Psoas muscle (tissue), 8 donors: ENCODE results near the gene ABR. TPM values are rescaled to one million over a fixed set of nuclear protein-coding genes. Genes with fewer than 3 reads are reported as not detected.
"Not testable (repeated sequence)": the region's sequence is repeated elsewhere in the genome, so short reads cannot be mapped to it uniquely, and the experiment has no call there.

Experiments
- ATAC-seq, 4 donors: fragments of 200-7000 bp; cut with Tn5 transposase; one replicate each; pipeline ENCODE4 v1.9.1; 2020; ENCODE audit warnings: moderate library complexity in 3 of 4, mild to moderate bottlenecking in 2 of 4
- DNase-seq, 2 donors: peaks; one replicate each; pipeline ENCODE4 v3.0.0-alpha.2; 2020
- H3K27ac ChIP-seq: fragments of 200-600 bp; one replicate; pipeline ENCODE4 v1.8.0; 2022
- H3K27me3 ChIP-seq, 3 donors: fragments of 200-600 bp in 1 of 3; one replicate each; pipeline versions ENCODE4 v1.6.1 to v1.8.0; 2013 to 2022; ENCODE audit warnings: low read length in 2 of 3, mild to moderate bottlenecking in 2 of 3, moderate library complexity in 1 of 3; ENCODE audit not compliant: insufficient read depth in 3 of 3
- H3K36me3 ChIP-seq, 2 donors: fragments of 200-600 bp in 1 of 2; one replicate each; pipeline versions ENCODE4 v1.6.1 to v1.8.0; 2013 to 2022; ENCODE audit warnings: low read depth in 1 of 2, mild to moderate bottlenecking in 1 of 2, moderate library complexity in 1 of 2; ENCODE audit not compliant: insufficient read depth in 1 of 2
- H3K4me1 ChIP-seq: fragments of 200-600 bp; one replicate; pipeline ENCODE4 v1.8.0; 2022
- H3K4me3 ChIP-seq: fragments of 200-600 bp; one replicate; pipeline ENCODE4 v1.8.0; 2022; ENCODE audit warnings: mild to moderate bottlenecking
- H3K9me3 ChIP-seq: fragments of 200-600 bp; one replicate; pipeline ENCODE4 v1.8.0; 2022
- WGBS, 3 donors: extraction: QIAGEN DNeasy Blood & Tissue Kit; methylation state at CpG; one replicate each; pipeline versions ENCODE4 v1.1.6 to v1.1.7; 2013; 5-methylcytosine and 5-hydroxymethylcytosine counted together
- intact Hi-C, 2 donors: fragments of 100-400 bp; cut with DNase I; formaldehyde crosslinking; loops; one replicate each; pipeline versions ENCODE4 v1.11.0 to v1.14.2; 2022
- polyA plus RNA-seq, 3 donors: library from polyadenylated mRNA; stranded (reverse); fragments of 200-250 nt; gene quantifications; one replicate each; pipeline ENCODE4 v1.2.3, GENCODE V29; 2013
- total RNA-seq, 4 donors: library from RNA; stranded (reverse); fragmentation: NEBNext Ultra II Directional in 2 of 4; extraction: Animal tissue kit (Norgen Biotek cat#: 25700) in 2 of 4; gene quantifications; one replicate each; pipeline versions ENCODE4 v1.2.1 to v1.2.4, GENCODE V29; 2021 to 2023
- TF ChIP-seq, protein P1 (sequence below): fragments of 200-600 bp; IDR thresholded peaks from one replicate; pipeline ENCODE4 v1.8.0; 2022; ENCODE audit warnings: antibody characterized with exemption
- donor health status: healthy with polysubstance abuse.
- donor health status: DM: no; HTN: no; CAD: no; lungs with moderate emphysema.
- donor health status: Bipolar disorder and iron deficiency.
- donor health status: healthy.
- donor health status: DM: yes; HTN: yes; CAD: no.
- donor health status: DM: no; HTN: no; CAD: no.
- donor health status: DM: no; HTN: no; CAD: no.
- donor health status: DM: yes; HTN: yes; CAD: no.

The ABR gene
- total and polyA plus RNA-seq, 7 donors: 5.8 to 25.4 (median 9.8) TPM

DNA sequence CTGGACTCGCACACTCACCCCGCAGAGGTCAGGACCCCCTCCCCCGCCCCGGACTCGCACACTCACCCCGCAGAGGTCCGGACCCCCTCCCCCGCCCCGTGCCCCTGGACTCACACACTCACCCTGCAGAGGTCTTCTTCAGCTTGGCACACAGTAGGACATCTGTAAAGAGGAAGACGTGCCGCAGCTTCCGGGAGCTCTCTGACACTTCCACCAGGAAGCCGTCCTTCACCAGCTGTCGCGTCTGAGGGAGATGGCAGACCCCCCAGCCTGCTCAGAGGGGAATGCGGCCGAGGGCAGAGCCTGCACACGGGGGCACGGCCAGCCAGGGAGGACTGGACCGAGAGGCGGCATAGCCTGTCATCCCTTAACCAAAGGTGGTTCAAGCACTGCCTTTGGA, 109.9 kb downstream of the ABR start:
- no peaks in the 10 kb centered on the region for H3K27me3 ChIP-seq
- H3K36me3 ChIP-seq: peaks cover 0 to 64% of the 10 kb centered on the region in 2 donors
- TF ChIP-seq, protein P1, sequence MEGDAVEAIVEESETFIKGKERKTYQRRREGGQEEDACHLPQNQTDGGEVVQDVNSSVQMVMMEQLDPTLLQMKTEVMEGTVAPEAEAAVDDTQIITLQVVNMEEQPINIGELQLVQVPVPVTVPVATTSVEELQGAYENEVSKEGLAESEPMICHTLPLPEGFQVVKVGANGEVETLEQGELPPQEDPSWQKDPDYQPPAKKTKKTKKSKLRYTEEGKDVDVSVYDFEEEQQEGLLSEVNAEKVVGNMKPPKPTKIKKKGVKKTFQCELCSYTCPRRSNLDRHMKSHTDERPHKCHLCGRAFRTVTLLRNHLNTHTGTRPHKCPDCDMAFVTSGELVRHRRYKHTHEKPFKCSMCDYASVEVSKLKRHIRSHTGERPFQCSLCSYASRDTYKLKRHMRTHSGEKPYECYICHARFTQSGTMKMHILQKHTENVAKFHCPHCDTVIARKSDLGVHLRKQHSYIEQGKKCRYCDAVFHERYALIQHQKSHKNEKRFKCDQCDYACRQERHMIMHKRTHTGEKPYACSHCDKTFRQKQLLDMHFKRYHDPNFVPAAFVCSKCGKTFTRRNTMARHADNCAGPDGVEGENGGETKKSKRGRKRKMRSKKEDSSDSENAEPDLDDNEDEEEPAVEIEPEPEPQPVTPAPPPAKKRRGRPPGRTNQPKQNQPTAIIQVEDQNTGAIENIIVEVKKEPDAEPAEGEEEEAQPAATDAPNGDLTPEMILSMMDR: no peak
- intact Hi-C loops: no loop called here
- no peak overlapping the region for H3K4me3 ChIP-seq
- H3K27ac ChIP-seq: no peak overlapping the region
- H3K9me3 ChIP-seq: no peaks in the 10 kb centered on the region
- 92 to 93% (median 93%) methylated on average over 21 of the region's 21 CpGs for WGBS, 3 donors
- DNase-seq (peak; percentile 15 to 23), ATAC-seq (no peak)
- H3K4me1 ChIP-seq: no peaks in the 10 kb centered on the region

DNA sequence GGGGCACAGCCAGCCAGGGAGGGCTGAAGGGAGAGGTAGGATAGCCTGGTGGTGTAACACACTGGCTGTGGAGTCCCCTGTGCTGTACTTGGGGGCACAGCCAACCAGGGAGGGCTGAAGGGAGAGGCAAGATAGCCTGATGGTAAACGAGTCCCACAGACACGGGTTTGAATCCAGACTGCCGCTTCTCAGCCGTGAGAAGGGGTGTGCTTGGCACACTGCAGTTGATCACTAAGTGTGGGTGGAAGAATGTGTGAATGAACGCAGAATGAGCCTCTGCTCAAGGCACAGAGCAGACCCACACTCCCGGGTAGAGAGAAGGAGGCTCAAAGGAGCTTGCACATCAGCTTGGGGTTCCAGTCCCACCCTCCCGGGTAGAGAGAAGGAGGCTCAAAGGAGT, 111.4 kb downstream of the ABR start:
- Histone ChIP-seq H3K36me3 (peaks cover 0 to 63% of the 10 kb centered on the region in 2 donors), H3K27me3 (no peaks in the 10 kb centered on the region), H3K4me3 (no peak overlapping the region), H3K9me3 (no peaks in the 10 kb centered on the region), H3K27ac (no peak overlapping the region), H3K4me1 (no peaks in the 10 kb centered on the region)
- TF ChIP-seq, protein P1: no peak
- intact Hi-C loops: no loop called here
- ATAC-seq (no peak), DNase-seq (peak; percentile 1 to 17)
- 94 to 96% (median 94%) methylated on average over 7 of the region's 7 CpGs for WGBS, 3 donors

DNA sequence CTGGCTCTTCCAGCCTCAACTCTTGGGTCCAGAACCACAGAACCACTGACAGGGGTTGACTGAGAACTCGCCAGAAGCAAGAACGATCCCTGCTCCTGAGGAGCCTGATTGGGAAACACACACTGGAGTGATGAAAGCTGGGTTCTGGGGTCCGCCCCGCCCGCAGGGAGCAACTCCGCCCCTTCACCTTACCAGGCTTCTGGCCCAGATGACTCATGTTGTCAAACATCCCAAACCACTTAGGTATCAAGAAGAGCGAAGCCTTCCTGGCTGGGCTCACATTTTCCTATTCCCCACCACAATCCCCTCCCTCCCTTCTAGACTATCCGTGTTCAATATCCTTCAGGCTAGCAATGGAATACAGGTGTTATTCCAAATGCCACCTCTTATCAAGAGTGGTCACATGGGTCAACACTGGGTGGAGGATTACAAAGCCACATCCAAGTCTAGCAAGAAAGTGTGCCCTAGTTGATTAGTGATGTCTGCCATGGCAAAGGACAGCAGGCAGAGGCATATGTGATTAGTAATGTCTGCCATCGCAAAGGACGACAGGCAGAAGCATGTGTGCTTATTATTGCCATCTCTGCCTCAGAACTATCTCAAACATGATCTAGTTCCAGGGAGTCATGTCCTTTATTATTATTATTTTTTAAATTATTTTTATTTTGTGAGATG, 112.4 kb downstream of the ABR start:
- Histone ChIP-seq H3K36me3 (peaks cover 0 to 61% of the 10 kb centered on the region in 2 donors), H3K4me3 (no peak overlapping the region), H3K4me1 (no peaks in the 10 kb centered on the region), H3K9me3 (no peaks in the 10 kb centered on the region), H3K27me3 (no peaks in the 10 kb centered on the region), H3K27ac (no peak overlapping the region)
- DNase-seq (peak; percentile 2 to 19), ATAC-seq (no peak)
- TF ChIP-seq, protein P1: no peak
- intact Hi-C loops: no loop called here
- WGBS, 3 donors: 95 to 96% (median 95%) methylated on average over 10 of the region's 10 CpGs

DNA sequence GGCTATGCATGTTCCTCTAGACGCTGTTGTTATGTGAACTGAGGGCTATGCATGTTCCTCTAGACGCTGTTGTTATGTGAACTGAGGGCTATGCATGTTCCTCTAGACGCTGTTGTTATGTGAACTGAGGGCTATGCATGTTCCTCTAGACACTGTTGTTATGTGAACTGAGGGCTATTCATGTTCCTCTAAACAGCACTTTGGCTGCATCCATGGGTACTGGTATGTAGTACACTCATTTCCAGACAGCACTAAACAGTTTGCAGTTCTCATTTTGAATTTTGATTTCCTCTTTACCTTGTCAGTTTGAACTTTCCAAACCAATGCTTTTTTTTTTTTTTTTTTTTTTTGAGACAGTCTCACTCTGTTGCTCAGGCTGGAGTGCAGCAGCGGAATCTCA, 114.4 kb downstream of the ABR start:
- H3K4me1 ChIP-seq, DNase-seq, H3K4me3 ChIP-seq, ATAC-seq, H3K27ac ChIP-seq, H3K9me3 ChIP-seq, H3K27me3 ChIP-seq, intact Hi-C loops: not testable (repeated sequence)
- H3K36me3 ChIP-seq: peaks cover 0 to 42% of the 10 kb centered on the region in 2 donors
- WGBS, 3 donors: 50 to 100% (median 50%) methylated on average over 1 to 2 of the region's 4 CpGs

- Histone ChIP-seq H3K27ac (peak overlapping the region; percentile 63), H3K4me3 (no peak overlapping the region), H3K9me3 (no peaks in the 10 kb centered on the region), H3K27me3 (peaks cover 0 to 1% (median 0%) of the 10 kb centered on the region in 3 donors), H3K4me1 (peaks cover 6% of the 10 kb centered on the region), H3K36me3 (peaks cover 0 to 26% of the 10 kb centered on the region in 2 donors)
- 40 to 47% (median 45%) methylated on average over 9 to 11 of the region's 11 CpGs for WGBS, 3 donors
- ATAC-seq (peak; percentile 89 to 97 (median 94)), DNase-seq (peak; percentile 90 to 91)
- intact Hi-C loops: no loop called here
- TF ChIP-seq, protein P1: no peak
Measured at GRCh38 chr17:1060991-1061390, 118.8 kb downstream of the ABR start.
